HG03558 (cell line): ENCODE measurements around the gene SDK1.
A peak's percentile ranks its signal among the peaks of the same experiment; 100 is the strongest.

Source experiments
- ATAC-seq: cut with Tn5 transposase; IDR thresholded peaks from one replicate; pipeline ENCODE4 v1.9.1; 2021; ENCODE audit warnings: moderate number of reproducible peaks; ENCODE audit not compliant: unreplicated experiment; ENCODE audit errors: extremely low read depth

SDK1 gene

GRCh38 chr7:3300651-3301448 is at the start of gene SDK1:
SDK1 (plus strand) TSS chr7:3301252; CDS start chr7:3301587, 335 bp downstream.
- peak; percentile 86 for ATAC-seq

DNA sequence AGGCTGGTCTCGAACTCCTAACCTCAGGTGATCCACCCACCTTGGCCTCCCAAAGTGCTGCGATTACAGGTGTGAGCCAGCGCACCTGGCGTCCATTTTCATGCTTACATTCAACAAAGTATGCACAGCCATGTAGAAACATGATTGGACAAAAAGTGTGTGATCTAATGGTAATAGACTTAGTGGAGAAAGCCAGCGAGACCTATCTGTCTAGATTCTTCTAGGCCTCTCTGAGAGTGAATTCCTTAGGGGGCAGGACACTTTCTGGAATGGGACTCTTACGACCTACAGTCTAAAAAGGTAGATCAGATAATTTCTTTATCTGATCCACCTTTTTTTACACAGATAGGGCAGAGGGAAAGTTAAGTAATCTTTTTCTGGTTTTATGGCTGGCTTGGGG is 46.3 kb upstream of the SDK1 start:
- ATAC-seq = no peak

GRCh38 chr7:3259711-3260400 is 41.2 kb upstream of the SDK1 start:
- ATAC-seq = no peak

GRCh38 chr7:3260401-3260715 is 40.7 kb upstream of the SDK1 start:
- ATAC-seq = no peak

GRCh38 chr7:3264693-3265339 is 36.2 kb upstream of the SDK1 start:
- ATAC-seq = no peak

DNA sequence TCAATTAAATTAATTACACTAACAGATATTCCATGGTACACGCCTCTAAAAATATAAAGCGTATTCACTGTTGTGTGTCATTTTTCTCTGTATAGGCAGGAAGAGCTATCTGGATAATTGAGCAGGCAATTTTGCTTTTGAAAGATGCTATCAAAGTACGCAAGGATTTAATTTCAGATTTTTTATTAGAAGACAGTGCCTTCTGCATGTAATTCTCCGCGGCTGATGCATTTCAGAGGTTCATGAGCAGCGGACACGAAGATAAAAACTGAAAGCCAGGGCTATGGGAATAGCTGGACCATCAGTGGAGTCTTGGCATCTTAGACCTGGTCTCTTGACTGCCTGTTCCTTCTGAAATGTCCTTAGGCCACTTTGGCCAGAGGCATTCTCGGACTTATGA is 35.7 kb upstream of the SDK1 start:
- no peak for ATAC-seq

DNA sequence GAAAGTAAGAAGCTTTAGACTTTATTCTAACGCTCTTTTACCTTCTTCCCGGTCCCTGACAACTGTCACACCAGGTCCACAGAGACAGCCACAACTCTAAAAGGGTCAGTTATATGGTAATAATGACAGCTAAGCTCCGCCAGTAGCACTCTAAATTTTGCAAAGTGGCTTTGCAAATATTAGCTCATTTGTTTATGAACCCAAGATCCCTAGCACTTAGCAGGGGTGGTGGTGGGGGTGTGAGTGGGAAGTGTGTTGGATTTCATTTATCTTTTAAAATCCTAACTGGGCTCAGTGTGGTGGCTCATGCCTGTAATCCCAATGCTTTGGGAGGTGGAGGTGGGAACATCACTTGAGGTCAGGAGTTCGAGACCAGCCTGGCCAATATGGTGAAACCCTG is 34.8 kb upstream of the SDK1 start:
- no peak for ATAC-seq

- ATAC-seq = no peak
Measured at GRCh38 chr7:3267966-3268690, 32.9 kb upstream of the SDK1 start.

GRCh38 chr7:3270362-3270761 is 30.7 kb upstream of the SDK1 start:
- no peak for ATAC-seq

DNA sequence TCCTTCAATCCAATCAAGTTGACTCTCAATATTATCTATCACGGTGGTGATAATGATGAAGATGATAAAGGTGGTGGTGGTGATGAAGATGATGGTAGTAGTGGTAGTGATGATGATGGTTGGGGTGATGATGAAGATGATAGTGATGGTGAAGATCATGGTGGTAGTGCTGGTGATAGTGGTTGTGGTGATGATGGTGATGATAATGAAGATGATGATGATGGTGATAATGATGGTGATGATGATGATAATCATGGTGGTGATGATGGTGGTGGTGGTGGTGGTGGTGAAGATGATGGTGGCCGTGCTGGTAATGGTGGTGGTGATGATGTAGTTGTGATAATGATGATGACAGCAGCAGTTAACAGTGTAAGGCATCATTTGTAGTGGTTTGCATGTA is 29.8 kb upstream of the SDK1 start:
- ATAC-seq = no peak

DNA sequence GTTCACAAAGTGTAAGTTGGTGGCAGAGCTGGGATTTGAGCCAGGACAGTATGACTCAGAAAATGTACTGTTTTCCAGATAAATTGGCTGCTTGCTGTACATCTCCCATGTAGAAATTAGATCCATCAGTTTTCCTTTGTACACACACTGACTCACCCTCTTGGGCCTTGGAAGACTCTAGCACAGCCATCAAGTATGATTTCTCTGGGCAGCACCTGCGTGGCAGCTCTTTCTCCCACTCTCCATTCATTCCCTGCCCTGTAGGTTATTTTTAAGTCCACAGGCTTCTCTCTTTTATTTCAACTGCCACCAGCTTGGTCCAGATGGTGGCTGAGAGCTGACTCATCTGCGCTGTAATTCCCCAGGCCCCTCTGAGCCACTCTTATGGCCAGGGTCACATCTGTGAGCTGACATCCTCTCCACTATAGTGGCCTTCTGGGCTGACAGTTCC is 28.3 kb upstream of the SDK1 start:
- ATAC-seq = no peak

GRCh38 chr7:3274131-3274530 is 26.9 kb upstream of the SDK1 start:
- no peak for ATAC-seq

- ATAC-seq = no peak
Measured at GRCh38 chr7:3277604-3278572, 23.2 kb upstream of the SDK1 start.

DNA sequence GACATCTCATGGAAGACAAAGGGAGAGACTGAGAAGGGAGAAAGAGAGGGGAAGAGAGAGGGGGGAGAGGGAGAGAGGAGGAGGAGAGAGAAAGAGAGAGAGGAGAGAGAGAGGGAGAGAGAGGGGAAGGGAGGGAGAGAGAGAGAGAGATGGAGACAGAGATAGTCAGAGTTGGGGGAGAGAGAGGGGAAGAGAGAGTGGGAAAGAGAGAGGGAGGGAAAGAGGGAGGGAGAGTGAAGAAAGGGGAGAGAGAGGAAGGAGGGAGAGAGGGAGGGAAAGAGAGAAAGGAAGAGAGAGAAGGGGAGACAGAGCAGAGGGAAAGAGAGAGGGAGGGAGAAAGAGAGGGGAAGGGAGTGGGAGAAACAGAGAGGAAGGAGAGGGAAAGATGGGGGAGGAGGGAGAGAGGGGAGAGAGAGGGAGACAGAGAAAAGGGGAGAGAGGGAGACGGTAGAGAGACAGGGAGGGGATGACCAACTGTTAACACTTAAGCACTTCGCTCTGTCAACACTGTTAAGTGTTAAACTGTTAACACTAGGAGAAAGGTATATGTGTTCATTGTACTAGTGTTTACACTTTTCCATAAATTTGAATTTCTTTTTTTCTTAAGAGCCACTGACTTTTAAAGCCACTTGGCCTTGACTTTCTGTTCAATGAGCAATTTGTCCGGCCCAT is 21.8 kb upstream of the SDK1 start:
- ATAC-seq = no peak

GRCh38 chr7:3280445-3280844 is 20.6 kb upstream of the SDK1 start:
- ATAC-seq = no peak

DNA sequence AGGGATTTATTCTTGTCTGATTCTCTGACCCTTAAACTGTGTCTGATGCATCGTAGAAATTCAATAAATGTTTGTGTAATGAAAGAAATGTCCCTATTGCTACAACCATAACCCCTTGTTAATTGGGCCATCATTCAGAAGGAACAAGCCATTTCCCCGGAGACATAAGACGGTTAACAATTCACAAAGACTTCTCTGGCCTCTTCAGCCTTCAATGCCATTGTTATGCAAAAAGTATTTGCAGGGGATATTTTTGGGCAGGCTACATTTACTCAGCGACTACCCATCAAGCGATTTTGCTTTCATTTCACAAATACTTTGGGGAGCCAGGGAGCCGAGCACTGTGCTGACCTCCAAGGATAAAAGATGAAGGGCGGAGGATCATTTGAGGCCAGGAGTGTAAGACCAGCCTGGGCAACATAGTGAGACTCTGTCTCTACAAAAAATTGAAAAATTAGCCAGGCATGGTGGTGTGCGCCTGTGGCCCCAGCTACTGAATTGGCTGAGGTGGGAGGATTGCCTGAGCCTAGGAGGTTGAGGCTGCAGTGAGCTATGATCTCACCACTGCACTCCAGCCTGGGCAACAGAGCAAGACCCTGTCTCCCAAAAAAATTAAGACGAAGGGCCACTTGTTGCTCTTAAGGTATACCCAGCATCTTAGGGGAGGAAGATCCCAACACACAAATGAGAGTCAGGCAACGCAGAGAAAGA is 20.0 kb upstream of the SDK1 start:
- no peak for ATAC-seq

DNA sequence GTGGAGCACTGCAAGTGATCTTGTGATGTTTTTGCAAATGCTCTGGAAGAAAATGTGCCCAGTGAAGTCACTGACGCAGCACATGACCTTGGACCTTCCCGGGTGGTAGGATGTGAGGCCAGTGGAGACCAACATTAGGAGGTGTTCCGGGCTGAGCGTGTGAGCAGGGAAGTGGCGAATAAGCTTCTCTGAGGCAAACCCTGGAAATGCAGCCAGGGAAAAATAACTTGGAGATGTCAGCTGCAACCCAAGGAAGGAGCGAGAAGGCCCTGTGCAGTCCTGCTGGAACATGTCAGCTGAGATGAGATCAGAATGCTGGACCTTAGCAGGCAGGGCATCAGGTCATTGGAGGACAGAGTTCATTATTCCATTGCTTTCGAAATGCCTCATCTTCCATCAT is 18.6 kb upstream of the SDK1 start:
- ATAC-seq = no peak

DNA sequence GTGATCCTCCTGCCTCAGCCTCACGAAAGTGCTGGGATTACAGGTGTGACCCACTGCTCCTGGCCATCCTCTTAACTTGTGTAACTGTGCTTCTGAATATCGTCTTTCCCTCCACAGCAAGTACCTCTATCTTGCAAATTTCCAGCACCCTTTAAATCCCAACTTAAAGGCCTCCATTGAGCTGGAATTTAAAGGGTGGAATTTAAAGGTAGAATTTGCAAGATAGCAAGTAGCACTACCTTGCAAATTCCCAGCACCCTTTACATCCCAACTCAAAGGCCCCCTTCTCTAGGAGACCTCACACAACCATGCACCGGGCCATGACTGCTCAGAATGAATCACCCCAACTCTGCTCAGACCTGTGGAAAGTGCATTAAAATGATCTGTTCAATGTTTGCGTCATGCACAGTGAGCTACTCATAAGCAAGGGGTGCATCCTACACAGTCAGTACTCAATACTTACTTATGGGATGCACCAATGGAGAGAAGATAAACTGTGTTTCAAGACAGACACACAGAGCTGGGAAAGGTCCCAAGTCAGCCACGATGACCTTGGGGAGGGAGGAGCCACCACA is 17.8 kb upstream of the SDK1 start:
- no peak for ATAC-seq
